Measurements from ENCODE around the gene CFAP20.

GRCh38 chr16:58088091-58088490, 41.1 kb downstream of the CFAP20 start:
- TF ChIP-seq CTCF (conservative IDR thresholded peaks at IDR 0.05; ENCODE audit: low read depth in 2 of 2) = no peak
- no peak for TF ChIP-seq POLR2AphosphoS5 (IDR thresholded peaks at IDR 0.05; ENCODE audit: low read depth)
- no peak for TF ChIP-seq EZH2 (IDR thresholded peaks at IDR 0.05; ENCODE audit: low read depth, unreplicated experiment)
- no peak for TF ChIP-seq EZH2phosphoT487 (IDR thresholded peaks at IDR 0.05; ENCODE audit: unreplicated experiment)
- TF ChIP-seq REST (IDR thresholded peaks at IDR 0.05; ENCODE audit: unreplicated experiment) = no peak
- no peak for TF ChIP-seq CREB1 (CRISPR knock-in tag; IDR thresholded peaks at IDR 0.05; ENCODE audit: low read depth)

Measured in GM23338 (cell line).